ENCODE measurements around the gene PKNOX2. TPM values are rescaled to one million over a fixed set of nuclear protein-coding genes. Genes with fewer than 3 reads are reported as not detected.

The PKNOX2 gene
- total and polyA plus RNA-seq, 2 of the 8 experiments (the other 6 are each of a cell fraction or from before 2014, with no cell fraction given), result 2.0 TPM

DNA sequence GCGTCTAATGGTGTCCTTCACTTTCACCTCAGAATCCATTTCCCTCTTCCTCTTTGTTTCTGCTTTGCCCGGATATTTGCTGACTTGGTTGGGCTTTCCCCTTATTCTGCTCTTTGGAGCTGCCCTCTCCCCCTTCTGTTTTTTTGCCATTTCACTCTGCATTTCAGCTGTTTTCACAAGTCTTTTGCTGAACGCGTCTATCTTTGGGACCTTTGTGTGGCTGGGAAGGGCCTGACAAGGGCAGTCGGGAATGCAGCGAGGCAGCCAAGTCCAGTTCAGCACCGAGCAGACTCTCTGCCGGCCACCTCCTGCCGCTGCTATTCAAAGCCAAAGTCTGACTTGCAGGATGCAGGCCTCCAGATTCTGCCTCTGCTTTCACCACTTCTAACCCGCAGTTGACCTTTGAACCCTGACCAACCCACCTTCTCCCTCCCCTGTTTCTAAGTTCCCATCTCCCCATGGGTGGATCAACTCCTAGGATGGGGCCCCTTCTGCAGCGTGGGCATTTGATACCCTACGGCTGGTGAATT lies 293.3 kb downstream of the PKNOX2 start:
- Histone ChIP-seq H3K27ac (ENCODE audit: low read depth, low read length) (no peak overlapping the region), H2AFZ (ENCODE audit: low read length) (no peak overlapping the region)
- CTCF ChIA-PET (ENCODE audit: partially characterized antibody), result interaction anchor here (0.7 kb wide), 1 partner anchor 27 kb away, joined by 3 read pairs; no protein-coding TSS in a partner anchor

More for the DNA sequence above, 293.3 kb downstream of the PKNOX2 start:
- Histone ChIP-seq H2BK12ac (ENCODE audit: low read depth, low read length) (no peak overlapping the region), H3K23me2 (ENCODE audit: low read depth, low read length) (no peaks in the 10 kb centered on the region), H3K4me3 (ENCODE audit: extremely low read depth in 1 of 4, insufficient read depth in 2 of 4, low read depth in 3 of 4, low read length in 4 of 4) (no peak overlapping the region), H3K56ac (replicated peaks; ENCODE audit: insufficient read length, low read depth, low read length) (no peak overlapping the region), H2BK20ac (ENCODE audit: low read length) (no peak overlapping the region), H3K27me3 (replicated peaks in 1 of 4; ENCODE audit: control insufficient read depth in 3 of 4, extremely low read depth in 1 of 4, insufficient read depth in 3 of 4, low read length in 3 of 4) (no peaks in the 10 kb centered on the region), H4K8ac (ENCODE audit: extremely low read depth, insufficient read depth, low read length) (no peak overlapping the region; the same call in 1 of the 2 replicates), H3K36me3 (ENCODE audit: control insufficient read depth in 2 of 4, insufficient read depth in 4 of 4, low read length in 3 of 4) (peaks cover 0 to 11% (median 2%) of the 10 kb centered on the region in 4 experiments; a peak in 4 of 8 replicates), H3K23ac (ENCODE audit: insufficient read length) (no peak overlapping the region), H2BK5ac (ENCODE audit: low read depth, low read length) (no peak overlapping the region), H2BK120ac (replicated peaks; ENCODE audit: low read depth, low read length) (no peak overlapping the region), H4K5ac (ENCODE audit: insufficient read length, low read depth, low read length) (no peak overlapping the region), H2AK5ac (ENCODE audit: low read depth, low read length) (no peak overlapping the region), H3K4ac (replicated peaks; ENCODE audit: insufficient read length, low read depth, low read length) (no peak overlapping the region), H3K79me2 (ENCODE audit: control insufficient read depth in 1 of 2, insufficient read depth in 2 of 2, low read length in 2 of 2) (no peaks in the 10 kb centered on the region), H3K14ac (ENCODE audit: insufficient read length) (no peak overlapping the region), H3K4me2 (ENCODE audit: insufficient read depth in 1 of 2, low read depth in 2 of 2, low read length in 2 of 2) (no peak overlapping the region), H3K18ac (ENCODE audit: extremely low read depth, low read length) (no peak overlapping the region), H4K91ac (replicated peaks; ENCODE audit: insufficient read length, low read length) (no peak overlapping the region), H3K9me3 (ENCODE audit: insufficient read depth in 2 of 2, low read depth in 1 of 2, low read length in 1 of 2) (no peaks in the 10 kb centered on the region), H4K20me1 (replicated peaks in 1 of 2; ENCODE audit: control insufficient read depth in 1 of 2, insufficient read depth in 2 of 2, low read length in 2 of 2) (no peaks in the 10 kb centered on the region), H3K79me1 (ENCODE audit: low read depth, low read length) (no peaks in the 10 kb centered on the region), H3K4me1 (replicated peaks in 1 of 4; ENCODE audit: control insufficient read depth in 3 of 4, insufficient read depth in 4 of 4, low read length in 3 of 4) (peaks cover 0 to 5% (median 1%) of the 10 kb centered on the region in 4 experiments; a peak in 3 of 7 replicates), H3K9ac (replicated peaks in 1 of 4; ENCODE audit: extremely low read depth in 1 of 4, low read depth in 3 of 4, low read length in 3 of 4) (no peak overlapping the region), H2BK15ac (ENCODE audit: low read length) (no peak overlapping the region)
- FAIRE-seq (no peak), DNase-seq (ENCODE audit: low read depth in 1 of 2, low spot score in 2 of 2) (peak in 1 of 2 experiments; percentile 40)
- POLR2A ChIA-PET (ENCODE audit: partially characterized antibody), result no interaction called here
- 69% methylated on average over 12 of the region's 12 CpGs; no CpG with 5 or more reads in 1 of the 2 experiments for WGBS, 2 experiments (ENCODE audit: extremely low coverage in 1 of 2, insufficient coverage in 1 of 2, insufficient read length in 1 of 2, insufficient replicate concordance in 2 of 2, low coverage in 1 of 2, low lambda C conversion rate in 2 of 2, missing lambda C conversion rate in 1 of 2)
- no peak for TF ChIP-seq TEAD4 (IDR thresholded peaks at IDR 0.05; ENCODE audit: low read depth, low read length)
- TF ChIP-seq CTBP2 (IDR thresholded peaks at IDR 0.05; ENCODE audit: borderline replicate concordance, insufficient read depth, insufficient read length, low read length), result no peak
- TF ChIP-seq ASH2L (IDR thresholded peaks at IDR 0.05; ENCODE audit: low read length), result no peak
- TF ChIP-seq FOSL1 (IDR thresholded peaks at IDR 0.05; ENCODE audit: insufficient read depth, low read depth, low read length), result no peak
- TF ChIP-seq CBX5 (IDR thresholded peaks at IDR 0.05; ENCODE audit: low read depth, low read length), result no peak
- no peak for TF ChIP-seq RNF2 (IDR thresholded peaks at IDR 0.05; ENCODE audit: borderline replicate concordance, low read depth, low read length, missing control alignments, poor library complexity, severe bottlenecking)
- no peak for TF ChIP-seq KDM4A (IDR thresholded peaks at IDR 0.05; ENCODE audit: low read depth, low read length, severe bottlenecking)
- no peak for TF ChIP-seq YY1 (IDR thresholded peaks at IDR 0.05; ENCODE audit: low read depth, low read length)
- no peak for TF ChIP-seq MAFK (IDR thresholded peaks at IDR 0.05; ENCODE audit: low read depth, low read length)

All from H1 (cell line).